ENCODE results near the gene PHF23. TPM values are rescaled to one million over a fixed set of nuclear protein-coding genes. Genes with fewer than 3 reads are reported as not detected.
A peak's percentile ranks its signal among the peaks of the same experiment; 100 is the strongest.

The PHF23 gene
- total and polyA plus RNA-seq, 4 donors = 25.4 to 40.5 (median 27.2) TPM

- Histone ChIP-seq H3K9me3 (ENCODE audit: control insufficient read depth in 4 of 4, insufficient read depth in 3 of 4, low read length in 3 of 4) (no peaks in the 10 kb centered on the region), H3K4me1 (ENCODE audit: control insufficient read depth in 5 of 5, insufficient read depth in 5 of 5, low read length in 5 of 5) (peaks cover 6 to 63% (median 24%) of the 10 kb centered on the region in 5 donors), H3K9ac (ENCODE audit: insufficient read depth in 1 of 2, low read length in 2 of 2) (peak overlapping the region in 1 of 2 donors; percentile 94), H3K4me3 (no peak overlapping the region), H3K27ac (ENCODE audit: low read depth in 1 of 2, low read length in 1 of 2) (peak overlapping the region in 1 of 2 donors; percentile 20), H3K27me3 (ENCODE audit: control insufficient read depth in 3 of 3, insufficient read depth in 3 of 3, low read length in 2 of 3) (no peaks in the 10 kb centered on the region), H3K36me3 (ENCODE audit: control insufficient read depth in 4 of 4, insufficient read depth in 4 of 4, low read length in 4 of 4) (peaks cover 0 to 10% (median 5%) of the 10 kb centered on the region in 4 donors)
- WGBS, 2 donors = 0 to 3% methylated on average over 26 to 32 of the region's 32 CpGs
- no peak for TF ChIP-seq CTCF (IDR thresholded peaks at IDR 0.05; ENCODE audit: control extremely low read depth, extremely low read depth)
- ATAC-seq (ENCODE audit: insufficient read depth, low FRiP score) (no peak), DNase-seq (peak; percentile 87 to 95 (median 90))
Measured at GRCh38 chr17:7217113-7217987, 21.9 kb downstream of the PHF23 start.

DNA sequence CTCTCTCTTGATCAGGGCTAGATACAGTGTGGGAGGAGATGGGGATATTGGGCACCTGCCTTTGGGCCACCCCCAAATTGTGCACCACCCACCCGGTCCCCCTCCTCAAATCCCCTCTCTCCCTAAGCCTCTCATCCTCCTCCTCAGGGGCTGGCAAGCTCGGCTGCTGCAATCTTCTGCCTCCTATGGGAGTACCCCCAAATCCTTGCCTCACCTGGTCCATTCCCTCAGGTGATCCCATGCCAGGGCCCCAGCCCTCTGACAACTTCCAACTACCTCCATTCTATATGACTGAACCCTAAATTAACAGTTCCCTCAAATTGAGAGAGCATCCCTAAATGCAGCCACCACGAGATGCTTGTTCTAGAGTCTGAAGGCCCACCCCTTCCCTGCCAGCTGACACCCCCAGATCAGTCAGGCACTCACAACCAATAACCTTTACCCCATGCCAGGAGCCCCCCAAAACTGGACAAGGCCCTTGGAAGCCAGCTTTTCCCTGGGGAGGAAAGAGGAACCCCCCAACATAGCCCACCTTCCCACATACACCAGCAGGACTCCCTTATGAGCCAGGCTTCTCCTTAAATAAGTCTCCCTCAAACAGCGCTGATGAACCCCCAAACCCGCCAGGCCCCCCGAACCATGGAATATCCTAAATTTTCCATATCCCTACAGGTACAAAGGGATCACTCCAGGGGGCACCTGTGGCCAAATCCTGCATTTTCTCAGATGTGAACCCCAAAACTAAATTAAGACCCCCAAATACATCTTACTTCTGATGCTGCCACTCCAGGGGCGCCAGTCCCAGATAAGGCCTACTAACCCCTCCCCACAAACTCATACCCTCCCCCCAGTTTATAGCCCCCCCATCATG lies 22.8 kb downstream of the PHF23 start:
- DNase-seq (peak in 1 of 3 donors; percentile 19), ATAC-seq (ENCODE audit: insufficient read depth, low FRiP score) (no peak)
- peaks cover 6 to 69% (median 24%) of the 10 kb centered on the region in 5 donors for H3K4me1 ChIP-seq (ENCODE audit: control insufficient read depth in 5 of 5, insufficient read depth in 5 of 5, low read length in 5 of 5)
- H3K9me3 ChIP-seq (ENCODE audit: control insufficient read depth in 4 of 4, insufficient read depth in 3 of 4, low read length in 3 of 4) = no peaks in the 10 kb centered on the region
- no peak for TF ChIP-seq CTCF (IDR thresholded peaks at IDR 0.05; ENCODE audit: control extremely low read depth, extremely low read depth)
- peak overlapping the region in 1 of 2 donors; percentile 60 for H3K9ac ChIP-seq (ENCODE audit: insufficient read depth in 1 of 2, low read length in 2 of 2)
- WGBS, 2 donors = 23% methylated on average over 7 of the region's 7 CpGs
- no peak overlapping the region for H3K4me3 ChIP-seq
- H3K36me3 ChIP-seq (ENCODE audit: control insufficient read depth in 4 of 4, insufficient read depth in 4 of 4, low read length in 4 of 4) = peaks cover 0 to 3% (median 2%) of the 10 kb centered on the region in 4 donors
- no peak overlapping the region for H3K27ac ChIP-seq (ENCODE audit: low read depth in 1 of 2, low read length in 1 of 2)
- H3K27me3 ChIP-seq (ENCODE audit: control insufficient read depth in 3 of 3, insufficient read depth in 3 of 3, low read length in 2 of 3) = no peaks in the 10 kb centered on the region

- no peaks in the 10 kb centered on the region for H3K36me3 ChIP-seq (ENCODE audit: control insufficient read depth in 4 of 4, insufficient read depth in 4 of 4, low read length in 4 of 4)
- ATAC-seq (ENCODE audit: insufficient read depth, low FRiP score) = no peak
- no peak overlapping the region for H3K4me3 ChIP-seq
- no peaks in the 10 kb centered on the region for H3K9me3 ChIP-seq (ENCODE audit: control insufficient read depth in 4 of 4, insufficient read depth in 3 of 4, low read length in 3 of 4)
- peak; percentile 44 to 55 (median 53) for DNase-seq
- H3K27ac ChIP-seq (ENCODE audit: low read depth in 1 of 2, low read length in 1 of 2) = peak overlapping the region in 1 of 2 donors; percentile 71
- no peak for TF ChIP-seq CTCF (IDR thresholded peaks at IDR 0.05; ENCODE audit: control extremely low read depth, extremely low read depth)
- no peaks in the 10 kb centered on the region for H3K27me3 ChIP-seq (ENCODE audit: control insufficient read depth in 3 of 3, insufficient read depth in 3 of 3, low read length in 2 of 3)
- WGBS, 2 donors = 19 to 21% methylated on average over 9 to 10 of the region's 10 CpGs
- H3K4me1 ChIP-seq (ENCODE audit: control insufficient read depth in 5 of 5, insufficient read depth in 5 of 5, low read length in 5 of 5) = peaks cover 6 to 63% (median 20%) of the 10 kb centered on the region in 5 donors
- H3K9ac ChIP-seq (ENCODE audit: insufficient read depth in 1 of 2, low read length in 2 of 2) = peak overlapping the region in 1 of 2 donors; percentile 0
Measured at GRCh38 chr17:7215652-7216180, 23.5 kb downstream of the PHF23 start.

All from lung (tissue), 12 donors.